SJCRH30 (cell line): Measurements from ENCODE around the gene AFF1. TPM values are rescaled to one million over a fixed set of nuclear protein-coding genes. Genes with fewer than 3 reads are reported as not detected.

Experiments used
- DNase-seq, 2 experiments: peaks; one replicate each; pipeline ENCODE4 v3.0.0-alpha.2; 2015 to 2020
- H3K27ac ChIP-seq: fragments of 250-450 bp; sonication (Bioruptor Pico); 2 replicates; pipeline ENCODE4 v1.5.1; 2020; ENCODE audit warnings: mild to moderate bottlenecking, moderate library complexity
- H3K27me3 ChIP-seq: fragments of 250-450 bp; sonication (Bioruptor Pico); 2 replicates; pipeline ENCODE4 v1.5.1; 2020; ENCODE audit warnings: mild to moderate bottlenecking, moderate library complexity
- H3K36me3 ChIP-seq: fragments of 250-450 bp; sonication (Bioruptor Pico); 2 replicates; pipeline ENCODE4 v1.5.1; 2020; ENCODE audit warnings: mild to moderate bottlenecking, moderate library complexity
- H3K4me1 ChIP-seq: fragments of 250-450 bp; sonication (Bioruptor Pico); 2 replicates; pipeline ENCODE4 v1.5.1; 2020; ENCODE audit warnings: mild to moderate bottlenecking, moderate library complexity
- H3K4me3 ChIP-seq: fragments of 250-450 bp; sonication (Bioruptor Pico); 2 replicates; pipeline ENCODE4 v1.5.1; 2020; ENCODE audit warnings: mild to moderate bottlenecking, moderate library complexity
- H3K9me3 ChIP-seq: fragments of 250-450 bp; sonication (Bioruptor Pico); replicated peaks from 2 replicates; pipeline ENCODE4 v1.5.1; 2020; ENCODE audit warnings: mild to moderate bottlenecking, moderate library complexity
- total RNA-seq: library from RNA; depleted of rRNA; stranded (reverse); fragments of >200 nt; shearing (Covaris generic); gene quantifications from 2 replicates; pipeline ENCODE4 v1.2.3, GENCODE V29; 2014

The AFF1 gene
- total RNA-seq, 1 experiment from 2014 or later = 16.1 TPM

DNA sequence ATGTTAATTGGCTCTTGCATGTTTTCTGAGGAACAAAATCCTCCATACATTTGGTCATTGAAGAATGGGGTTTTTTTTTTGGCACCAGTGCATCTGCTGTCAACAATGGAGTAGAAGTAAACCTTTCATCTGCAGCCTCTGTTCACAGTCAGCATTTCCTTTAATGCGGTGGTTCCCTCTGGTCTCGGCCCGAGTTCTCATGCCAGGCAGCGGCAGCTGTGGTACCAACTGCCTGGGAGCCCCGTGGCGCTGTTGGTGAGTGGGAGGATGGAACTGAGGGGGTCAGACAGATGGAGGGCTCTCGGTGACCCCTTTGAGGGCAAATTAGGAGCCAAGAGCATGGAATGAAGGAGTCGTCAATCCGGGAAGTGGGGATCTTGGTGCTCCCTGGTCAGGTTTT, 114.7 kb downstream of the AFF1 start:
- Histone ChIP-seq H3K4me1 (no peaks in the 10 kb centered on the region), H3K36me3 (peaks cover 8% of the 10 kb centered on the region; the same call in 1 of the 2 replicates), H3K27ac (no peak overlapping the region), H3K9me3 (no peaks in the 10 kb centered on the region), H3K27me3 (no peaks in the 10 kb centered on the region), H3K4me3 (no peak overlapping the region)
- no peak for DNase-seq

DNA sequence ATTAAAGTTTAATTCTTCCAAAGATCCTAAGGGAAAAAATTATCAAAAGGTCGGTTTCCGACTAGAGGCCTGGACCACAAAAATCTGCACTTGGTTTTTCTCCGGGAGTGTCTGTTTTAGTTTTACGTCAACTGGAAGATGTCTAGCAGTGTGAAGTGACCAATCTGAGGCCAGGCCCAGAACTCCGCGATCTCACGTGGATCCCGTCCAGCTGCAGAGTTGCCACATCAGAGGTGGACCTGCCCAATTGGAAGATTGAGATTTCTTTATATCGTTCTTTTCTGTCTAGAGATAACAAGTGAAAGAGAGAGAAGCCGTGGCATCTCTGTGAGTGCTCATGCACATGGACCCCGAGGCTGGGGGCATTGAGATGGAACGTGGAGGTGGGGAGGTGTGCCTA, 115.8 kb downstream of the AFF1 start:
- Histone ChIP-seq H3K36me3 (peaks cover 8% of the 10 kb centered on the region; the same call in 1 of the 2 replicates), H3K4me1 (peaks cover 4% of the 10 kb centered on the region), H3K27ac (no peak overlapping the region), H3K4me3 (no peak overlapping the region), H3K27me3 (no peaks in the 10 kb centered on the region), H3K9me3 (no peaks in the 10 kb centered on the region)
- DNase-seq = no peak

DNA sequence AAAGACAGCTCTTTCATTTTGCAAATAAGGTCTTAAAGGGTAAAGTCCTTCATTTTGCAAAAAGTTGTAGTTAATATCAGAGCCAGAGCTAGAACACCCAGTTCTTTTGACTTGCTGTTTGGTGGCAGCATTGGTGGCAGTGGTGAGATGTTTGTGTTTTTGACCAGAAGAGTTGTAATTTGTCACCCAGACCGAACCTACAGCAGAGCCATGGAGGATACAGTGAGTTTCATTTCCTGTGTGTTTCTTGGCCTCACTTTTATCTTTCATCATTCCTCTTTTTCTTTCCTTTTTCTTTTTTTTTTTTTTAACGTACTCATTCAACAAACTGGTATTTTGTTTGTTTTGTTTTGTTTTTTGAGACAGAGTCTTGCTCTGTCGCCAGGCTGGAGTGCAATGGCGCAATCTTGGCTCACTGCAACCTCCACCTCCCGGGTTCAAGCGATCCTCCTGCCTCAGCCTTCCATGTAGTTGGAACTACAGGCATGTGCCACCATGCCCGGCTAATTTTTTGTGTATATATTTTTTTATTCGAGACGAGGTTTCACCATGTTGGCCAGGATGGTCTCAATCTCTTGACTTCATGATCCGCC, 116.4 kb downstream of the AFF1 start:
- DNase-seq = no peak
- no peaks in the 10 kb centered on the region for H3K27me3 ChIP-seq
- no peak overlapping the region for H3K27ac ChIP-seq
- no peaks in the 10 kb centered on the region for H3K9me3 ChIP-seq
- H3K4me1 ChIP-seq = peaks cover 10% of the 10 kb centered on the region
- no peak overlapping the region for H3K4me3 ChIP-seq
- H3K36me3 ChIP-seq = peaks cover 7% of the 10 kb centered on the region; the same call in 1 of the 2 replicates

DNA sequence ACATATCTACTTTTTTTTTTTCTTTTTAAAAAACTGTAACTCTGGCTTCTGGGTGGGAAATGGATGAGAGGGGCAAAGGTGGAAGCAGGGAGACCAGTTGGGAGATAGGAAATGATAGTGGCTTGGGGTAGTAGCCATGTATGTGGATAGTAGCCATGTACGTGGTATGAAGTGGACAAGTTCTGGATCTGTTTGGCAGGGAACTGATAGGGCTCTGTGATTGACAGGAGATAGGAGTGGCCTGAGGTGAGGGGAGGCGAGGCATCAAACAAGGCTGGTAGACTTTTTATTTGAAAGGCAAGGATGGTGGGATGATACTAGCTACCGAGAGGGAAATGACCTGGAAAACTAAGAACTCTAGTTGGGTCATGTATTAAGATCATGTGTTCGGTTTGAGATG, 117.8 kb downstream of the AFF1 start:
- H3K36me3 ChIP-seq = peaks cover 4% of the 10 kb centered on the region; the same call in 1 of the 2 replicates
- H3K27me3 ChIP-seq = no peaks in the 10 kb centered on the region
- DNase-seq = no peak
- H3K27ac ChIP-seq = no peak overlapping the region
- no peak overlapping the region for H3K4me3 ChIP-seq
- H3K9me3 ChIP-seq = no peaks in the 10 kb centered on the region
- peaks cover 10% of the 10 kb centered on the region for H3K4me1 ChIP-seq

DNA sequence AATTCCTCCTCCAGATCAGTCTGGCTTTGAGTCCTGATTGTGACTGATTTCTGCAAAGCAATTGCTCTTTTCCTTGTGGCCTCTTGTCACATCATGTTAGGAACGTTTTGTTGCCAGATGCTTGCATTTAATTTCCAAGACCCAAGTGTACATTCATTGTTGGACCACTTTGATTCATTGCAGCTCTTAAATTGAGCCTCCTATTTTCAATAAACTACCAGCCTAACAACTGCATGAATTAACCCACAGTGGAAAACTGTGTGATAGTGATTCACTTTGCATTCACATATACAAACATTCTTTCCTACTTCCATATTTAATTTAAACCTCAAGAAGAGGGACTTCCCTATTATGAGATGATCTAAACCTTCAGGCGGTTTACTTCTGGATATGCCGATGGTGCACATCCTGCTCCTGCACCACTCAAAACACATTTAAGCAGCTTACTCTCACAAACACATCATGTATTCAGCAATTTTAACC, 118.4 kb downstream of the AFF1 start:
- Histone ChIP-seq H3K27ac (no peak overlapping the region), H3K36me3 (peaks cover under 1% of the 10 kb centered on the region; the same call in 1 of the 2 replicates), H3K9me3 (no peaks in the 10 kb centered on the region), H3K4me3 (no peak overlapping the region), H3K27me3 (no peaks in the 10 kb centered on the region), H3K4me1 (peaks cover 10% of the 10 kb centered on the region)
- DNase-seq = no peak

DNA sequence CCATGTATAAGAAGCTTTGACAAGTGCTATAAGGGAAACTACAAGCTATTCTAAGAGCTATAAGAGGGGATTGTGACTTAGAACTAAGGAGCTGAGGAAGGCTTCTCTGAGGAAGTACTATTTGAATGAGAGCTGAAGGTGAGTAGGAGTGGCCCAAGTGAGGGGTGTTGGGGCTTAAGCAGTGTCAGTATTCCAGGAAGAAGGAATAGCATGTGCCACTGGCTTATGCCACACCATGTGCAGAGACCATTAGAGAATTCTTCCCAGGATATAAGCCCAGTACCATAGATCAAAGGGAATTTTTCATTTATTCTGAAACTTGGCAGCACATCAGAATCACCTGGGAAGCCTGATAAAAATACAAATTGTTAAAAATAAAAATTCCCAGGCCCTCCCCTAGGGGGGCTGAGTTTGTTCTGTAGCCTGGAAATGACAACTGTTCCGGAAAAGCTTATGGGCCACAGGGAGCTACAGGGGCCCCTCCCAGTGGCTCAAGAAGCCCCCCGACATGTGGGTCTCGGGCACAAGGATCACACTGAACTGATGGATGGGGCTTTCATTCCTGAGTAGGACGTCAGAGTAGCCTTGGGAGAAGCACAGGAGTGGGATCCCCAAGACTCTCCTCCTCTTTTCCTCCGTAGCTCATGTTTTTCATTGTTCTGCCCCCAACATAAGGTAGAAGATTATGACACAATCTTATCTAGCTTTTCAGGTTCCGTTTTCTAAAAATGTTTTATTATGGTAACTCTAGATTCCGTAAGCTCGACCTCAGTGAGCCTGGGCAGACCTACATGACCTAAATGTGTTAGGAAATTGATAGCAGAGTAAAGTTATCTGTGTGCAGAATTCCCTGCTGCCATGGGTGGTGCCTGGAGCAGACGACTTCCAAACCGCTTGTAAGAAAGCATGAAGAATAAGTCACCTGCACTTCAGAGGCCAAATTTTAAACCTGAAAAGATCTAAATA, 119.3 kb downstream of the AFF1 start:
- H3K27ac ChIP-seq = no peak overlapping the region
- DNase-seq = no peak
- H3K9me3 ChIP-seq = no peaks in the 10 kb centered on the region
- peaks cover 10% of the 10 kb centered on the region for H3K4me1 ChIP-seq
- H3K27me3 ChIP-seq = no peaks in the 10 kb centered on the region
- no peak overlapping the region for H3K4me3 ChIP-seq
- H3K36me3 ChIP-seq = no peaks in the 10 kb centered on the region

GRCh38 chr4:87054900-87055299, 120.1 kb downstream of the AFF1 start:
- H3K36me3 ChIP-seq = no peaks in the 10 kb centered on the region
- no peak overlapping the region for H3K4me3 ChIP-seq
- DNase-seq = no peak
- peaks cover 10% of the 10 kb centered on the region for H3K4me1 ChIP-seq
- H3K27me3 ChIP-seq = no peaks in the 10 kb centered on the region
- no peaks in the 10 kb centered on the region for H3K9me3 ChIP-seq
- no peak overlapping the region for H3K27ac ChIP-seq

DNA sequence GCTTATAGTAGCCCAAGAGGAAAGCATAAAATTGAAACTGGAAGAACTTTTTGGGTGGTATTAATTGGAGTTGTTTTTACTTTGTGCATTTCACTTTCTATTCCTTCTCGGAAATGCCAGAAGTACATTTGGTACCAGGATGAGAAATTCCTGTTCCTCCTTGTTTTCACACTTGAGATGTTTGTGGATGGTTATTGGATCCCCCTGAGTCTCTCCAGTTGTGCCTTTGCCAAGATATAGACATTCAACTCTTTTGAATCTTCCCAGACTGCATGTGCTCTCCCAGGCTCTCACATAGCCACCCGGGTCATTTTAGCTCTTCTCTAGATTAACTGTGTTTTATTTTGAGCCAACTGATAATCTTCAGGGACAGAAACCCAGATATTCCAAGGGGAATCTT, 120.5 kb downstream of the AFF1 start:
- DNase-seq = no peak
- H3K4me3 ChIP-seq = no peak overlapping the region

GRCh38 chr4:87056881-87057280, 122.1 kb downstream of the AFF1 start:
- H3K27me3 ChIP-seq = no peaks in the 10 kb centered on the region
- no peaks in the 10 kb centered on the region for H3K9me3 ChIP-seq
- H3K4me1 ChIP-seq = peaks cover 10% of the 10 kb centered on the region
- 0 out of 2 replicates have a peak, but pooled peaks cover 2% of the 10 kb centered on the region for H3K36me3 ChIP-seq
- no peak overlapping the region for H3K4me3 ChIP-seq
- no peak for DNase-seq
- no peak overlapping the region for H3K27ac ChIP-seq

More for the DNA sequence above, 120.5 kb downstream of the AFF1 start:
- Histone ChIP-seq H3K27ac (no peak overlapping the region), H3K9me3 (no peaks in the 10 kb centered on the region), H3K27me3 (no peaks in the 10 kb centered on the region), H3K36me3 (no peaks in the 10 kb centered on the region), H3K4me1 (peaks cover 10% of the 10 kb centered on the region)

DNA sequence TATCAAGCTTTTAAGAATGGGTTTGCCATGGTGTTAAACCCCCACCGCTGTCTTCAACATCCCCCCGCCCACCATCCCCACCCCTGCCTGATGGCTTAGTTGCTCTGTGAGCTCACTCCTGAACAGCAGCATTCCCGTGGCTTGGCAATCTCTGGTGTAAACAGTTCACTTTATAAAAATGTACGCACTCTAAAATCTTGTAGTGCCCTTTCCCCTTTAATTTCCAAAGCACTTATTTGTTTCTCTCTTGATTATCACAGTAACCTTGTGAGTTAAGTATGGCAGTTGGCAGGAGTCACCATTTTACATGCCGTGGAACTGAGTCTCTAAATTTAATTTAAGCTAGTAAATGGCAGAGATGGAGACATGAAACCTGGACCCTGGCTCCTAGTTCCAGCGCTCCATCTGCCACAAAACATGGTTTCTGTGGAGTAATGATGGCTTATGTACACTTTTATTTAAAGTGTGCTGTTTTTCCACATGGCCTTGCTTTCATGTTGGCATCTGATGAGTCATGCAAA, 123.1 kb downstream of the AFF1 start:
- H3K4me1 ChIP-seq = peaks cover 10% of the 10 kb centered on the region
- H3K27me3 ChIP-seq = no peaks in the 10 kb centered on the region
- H3K4me3 ChIP-seq = no peak overlapping the region
- no peaks in the 10 kb centered on the region for H3K9me3 ChIP-seq
- H3K36me3 ChIP-seq = 0 out of 2 replicates have a peak, but pooled peaks cover 2% of the 10 kb centered on the region
- no peak overlapping the region for H3K27ac ChIP-seq
- DNase-seq = no peak

DNA sequence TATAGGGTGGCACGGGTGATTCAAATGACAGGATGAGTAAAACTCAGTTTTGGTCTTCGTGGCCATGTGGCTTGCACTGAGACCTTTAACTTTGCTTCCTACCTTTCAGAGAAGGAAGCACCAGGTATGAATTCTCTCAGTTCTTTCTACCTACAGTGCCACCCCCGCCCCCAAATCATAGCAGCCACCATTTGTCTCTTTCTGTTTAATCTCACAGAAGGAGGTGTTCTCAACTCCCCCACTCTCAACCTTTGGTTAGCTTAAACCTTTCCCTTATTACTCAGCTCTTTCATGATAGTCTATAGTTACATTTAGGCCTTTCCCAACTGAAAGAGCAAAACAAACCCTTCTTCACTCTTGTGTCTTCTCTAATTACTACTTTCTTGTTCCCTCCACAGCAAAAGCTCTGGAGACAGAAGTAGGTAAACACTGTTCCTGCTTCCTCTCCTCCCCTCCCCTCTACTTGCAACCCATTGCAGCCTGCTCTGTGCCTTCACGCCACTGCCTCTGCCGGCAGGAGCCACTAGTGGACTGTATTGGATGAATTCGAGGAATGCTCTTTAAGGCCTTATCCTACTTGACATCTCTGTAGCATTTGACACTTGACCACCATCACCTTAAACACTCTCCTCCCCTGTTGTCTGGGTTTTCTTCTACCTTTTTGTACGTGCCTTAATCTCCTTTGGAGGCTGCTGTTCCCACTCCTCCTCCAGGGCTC, 123.7 kb downstream of the AFF1 start:
- no peak for DNase-seq
- H3K9me3 ChIP-seq = no peaks in the 10 kb centered on the region
- H3K27me3 ChIP-seq = no peaks in the 10 kb centered on the region
- no peak overlapping the region for H3K27ac ChIP-seq
- H3K4me3 ChIP-seq = no peak overlapping the region
- H3K4me1 ChIP-seq = peaks cover 10% of the 10 kb centered on the region
- H3K36me3 ChIP-seq = 0 out of 2 replicates have a peak, but pooled peaks cover 2% of the 10 kb centered on the region

- DNase-seq = no peak
- H3K9me3 ChIP-seq = no peaks in the 10 kb centered on the region
- H3K27me3 ChIP-seq = no peaks in the 10 kb centered on the region
- no peak overlapping the region for H3K27ac ChIP-seq
- H3K4me3 ChIP-seq = no peak overlapping the region
- peaks cover 3% of the 10 kb centered on the region; the same call in 1 of the 2 replicates for H3K4me1 ChIP-seq
- H3K36me3 ChIP-seq = 0 out of 2 replicates have a peak, but pooled peaks cover 2% of the 10 kb centered on the region
Measured at GRCh38 chr4:87060957-87061356, 126.1 kb downstream of the AFF1 start.

DNA sequence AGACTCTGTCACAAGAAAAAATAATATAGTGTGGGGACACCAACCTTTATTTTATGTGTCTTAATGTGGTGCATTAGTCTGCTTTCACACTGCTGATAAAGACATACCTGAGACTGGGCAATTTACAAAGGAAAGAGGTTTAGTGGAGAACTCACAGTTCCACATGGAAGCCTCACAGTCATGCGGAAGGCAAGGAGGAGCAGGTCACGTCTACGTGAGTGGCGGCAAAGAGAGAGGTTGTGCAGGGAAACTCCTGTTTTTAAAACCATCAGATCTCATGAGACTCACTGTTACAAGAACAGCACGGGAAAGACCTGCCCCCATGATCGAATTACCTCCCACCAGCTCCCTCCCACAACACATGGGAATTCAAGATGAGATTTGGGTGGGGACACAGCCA, 130.2 kb downstream of the AFF1 start:
- DNase-seq = no peak
- peaks cover 22% of the 10 kb centered on the region for H3K4me1 ChIP-seq
- H3K36me3 ChIP-seq = peaks cover 2% of the 10 kb centered on the region; the same call in 1 of the 2 replicates
- no peak overlapping the region for H3K4me3 ChIP-seq
- 0 out of 2 replicates have a peak, but pooled peaks cover 4% of the 10 kb centered on the region for H3K9me3 ChIP-seq
- no peaks in the 10 kb centered on the region for H3K27me3 ChIP-seq
- no peak overlapping the region for H3K27ac ChIP-seq

GRCh38 chr4:87066403-87067123, 131.8 kb downstream of the AFF1 start:
- peak; percentile 19 to 52 for DNase-seq
- no peaks in the 10 kb centered on the region for H3K27me3 ChIP-seq
- H3K27ac ChIP-seq = no peak overlapping the region
- no peaks in the 10 kb centered on the region; the same call in 1 of the 2 replicates for H3K36me3 ChIP-seq
- H3K4me1 ChIP-seq = peaks cover 23% of the 10 kb centered on the region
- no peak overlapping the region for H3K4me3 ChIP-seq
- 0 out of 2 replicates have a peak, but pooled peaks cover 4% of the 10 kb centered on the region for H3K9me3 ChIP-seq
